Kidney (tissue), 14 donors: Measurements from ENCODE around the gene ANXA4. TPM values are rescaled to one million over a fixed set of nuclear protein-coding genes. Genes with fewer than 3 reads are reported as not detected.
"Not testable (repeated sequence)": the region's sequence is repeated elsewhere in the genome, so short reads cannot be mapped to it uniquely, and the experiment has no call there.

Experiments
- DNase-seq, 5 donors: peaks; one replicate each; pipeline ENCODE4 v3.0.0-alpha.2; 2013 to 2020
- FAIRE-seq: peaks from 2 replicates; lab custom pipeline; 2012; peaks lifted over from hg19 to GRCh38; lab: Jason Lieb, UNC
- H3K27ac ChIP-seq, 2 donors: one replicate each; pipeline ENCODE4 v1.7.0; 2013; ENCODE audit warnings: low read depth in 2 of 2, low read length in 2 of 2, inconsistent platforms in 1 of 2
- H3K27me3 ChIP-seq: one replicate; pipeline ENCODE4 v1.7.1; 2013; ENCODE audit warnings: low read length, inconsistent platforms; ENCODE audit not compliant: control insufficient read depth, insufficient read depth
- H3K36me3 ChIP-seq, 3 donors: one replicate each; pipeline versions ENCODE4 v1.7.0 to v1.7.1; 2013; ENCODE audit warnings: low read length in 3 of 3, control low read depth in 1 of 3, inconsistent platforms in 1 of 3; ENCODE audit not compliant: insufficient read depth in 3 of 3, control insufficient read depth in 2 of 3
- H3K4me1 ChIP-seq, 3 donors: one replicate each; pipeline versions ENCODE4 v1.7.0 to v1.7.1; 2013; ENCODE audit warnings: low read length in 3 of 3, inconsistent platforms in 1 of 3, low read depth in 1 of 3; ENCODE audit not compliant: control insufficient read depth in 2 of 3, insufficient read depth in 2 of 3
- H3K4me3 ChIP-seq, 3 donors: one replicate each; pipeline versions ENCODE4 v1.7.0 to v1.8.1; 2013; ENCODE audit warnings: low read length in 3 of 3, control low read depth in 1 of 3, inconsistent platforms in 1 of 3
- H3K9ac ChIP-seq, 3 donors: one replicate each; pipeline versions ENCODE4 v1.7.0 to v1.7.1; 2013; ENCODE audit warnings: low read length in 3 of 3, control low read depth in 1 of 3, inconsistent platforms in 1 of 3
- H3K9me3 ChIP-seq, 3 donors: one replicate each; pipeline versions ENCODE4 v1.7.0 to v1.7.1; 2013; ENCODE audit warnings: low read length in 3 of 3, control low read depth in 1 of 3, inconsistent platforms in 1 of 3; ENCODE audit not compliant: control insufficient read depth in 2 of 3, insufficient read depth in 1 of 3
- CTCF ChIP-seq: IDR thresholded peaks from 3 replicates; pipeline ENCODE4 v1.5.1; 2012; ENCODE audit warnings: mild to moderate bottlenecking, moderate library complexity, borderline replicate concordance; ENCODE audit not compliant: insufficient read depth; ENCODE audit errors: extremely low read depth
- intact Hi-C: fragments of 100-400 bp; cut with DNase I; formaldehyde crosslinking; loops from one replicate; pipeline ENCODE4 v1.11.1; 2022
- polyA plus RNA-seq: library from polyadenylated mRNA; stranded (reverse); fragments of 350-450 nt; fragmentation: Illumina TruSeq; extraction: RNeasy Lipid Tissue Mini Kit (QIAGEN cat#74804); gene quantifications from one replicate; pipeline ENCODE4 v1.2.3, GENCODE V29; 2014; ENCODE audit warnings: low read depth, low replicate concordance; ENCODE audit not compliant: insufficient read depth
- total RNA-seq: library from RNA; stranded (reverse); fragmentation: NEBNext Ultra II Directional; extraction: Animal tissue kit (Norgen Biotek cat#: 25700); gene quantifications from one replicate; pipeline ENCODE4 v1.2.1, GENCODE V29; 2021
- donor health status: control.
- donor health status: control.
- donor health status: control.
- donor health status: control.
- donor health status: control.
- donor health status: DM: yes; HTN: yes; CAD: no.
- donor health status: Normal renal cell carcinoma (clear cell type).

ANXA4 gene
- total and polyA plus RNA-seq, 2 donors from 2014 or later, result 168 to 287 TPM

DNA sequence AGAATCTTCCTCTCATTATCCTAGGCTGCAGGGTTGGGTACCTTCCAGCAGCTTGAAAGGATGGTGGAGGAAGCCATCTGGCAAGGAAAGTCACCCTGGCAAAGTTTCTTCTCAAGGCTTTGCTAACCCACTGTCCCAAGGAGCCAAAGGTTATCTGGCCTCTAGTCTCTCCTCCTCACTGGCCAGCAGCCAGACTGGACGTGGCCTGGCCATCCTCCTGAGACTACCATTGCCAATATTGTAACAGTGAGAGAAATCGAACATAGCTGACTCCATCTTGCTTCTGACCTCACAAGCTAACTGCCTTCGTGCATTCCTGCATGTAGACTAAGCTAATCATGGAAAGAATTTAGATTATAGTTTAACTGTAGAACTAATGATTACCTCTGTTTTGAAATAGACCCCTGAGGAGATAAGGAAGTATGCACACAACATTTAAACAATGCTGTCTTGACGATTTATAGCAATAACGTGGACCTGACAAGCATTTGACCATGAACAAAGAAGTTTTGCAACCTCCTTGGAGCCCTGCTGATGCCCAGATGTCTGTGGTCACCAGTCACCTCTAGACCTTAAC is 7.8 kb upstream of the ANXA4 start:
- peaks cover 0 to 29% (median 12%) of the 10 kb centered on the region in 3 donors for H3K4me1 ChIP-seq
- FAIRE-seq, result no peak
- no peak for TF ChIP-seq CTCF
- peak overlapping the region in 1 of 2 donors; percentile 80 for H3K27ac ChIP-seq
- no peaks in the 10 kb centered on the region for H3K9me3 ChIP-seq
- H3K27me3 ChIP-seq, result no peaks in the 10 kb centered on the region
- DNase-seq, result peak in 2 of 5 donors; percentile 51 to 54
- no peak overlapping the region for H3K9ac ChIP-seq
- no peak overlapping the region for H3K4me3 ChIP-seq
- H3K36me3 ChIP-seq, result no peaks in the 10 kb centered on the region
- intact Hi-C loops, result no loop called here

DNA sequence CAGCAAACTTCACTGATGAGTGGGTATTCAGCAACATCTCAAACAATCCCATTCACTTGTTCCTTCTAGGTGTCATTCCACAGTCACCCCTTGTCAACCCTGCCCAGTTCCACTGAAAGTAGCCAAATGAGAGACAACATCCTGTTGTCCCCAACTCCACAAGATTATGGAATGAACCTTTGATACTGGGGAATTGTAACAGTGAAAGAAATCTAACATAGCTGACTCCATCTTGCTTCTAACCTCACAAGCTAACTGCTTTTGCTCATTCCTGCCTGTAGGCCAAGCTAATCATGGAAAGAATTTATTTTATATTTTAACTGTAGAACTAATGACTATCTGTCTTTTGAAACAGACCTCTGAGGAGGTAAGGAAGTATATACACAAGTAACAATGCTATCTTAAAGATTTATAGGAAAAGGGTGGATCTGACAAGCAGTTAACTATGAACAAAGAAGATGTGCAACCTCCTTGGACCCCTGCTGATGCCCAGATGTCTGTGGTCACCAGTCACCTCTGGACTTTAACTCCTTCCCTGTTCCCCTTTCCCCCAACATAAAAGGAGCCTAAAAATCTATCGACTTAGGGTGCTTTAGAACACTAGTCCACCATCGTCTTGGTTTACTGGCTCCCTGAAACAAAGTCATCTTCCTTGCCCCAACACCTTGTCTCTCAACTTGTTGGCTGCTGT is 6.9 kb upstream of the ANXA4 start:
- H3K9ac ChIP-seq, result no peak overlapping the region
- H3K27ac ChIP-seq, result peak overlapping the region in 1 of 2 donors; percentile 19
- H3K4me1 ChIP-seq, result peaks cover 0 to 29% (median 12%) of the 10 kb centered on the region in 3 donors
- no peak for FAIRE-seq
- H3K9me3 ChIP-seq, result no peaks in the 10 kb centered on the region
- TF ChIP-seq CTCF, result no peak
- H3K27me3 ChIP-seq, result no peaks in the 10 kb centered on the region
- intact Hi-C loops, result no loop called here
- no peak overlapping the region for H3K4me3 ChIP-seq
- H3K36me3 ChIP-seq, result no peaks in the 10 kb centered on the region
- no peak for DNase-seq

GRCh38 chr2:69735686-69736085 is 6.2 kb upstream of the ANXA4 start:
- Histone ChIP-seq H3K9me3 (no peaks in the 10 kb centered on the region), H3K27me3 (no peaks in the 10 kb centered on the region), H3K4me3 (no peak overlapping the region), H3K36me3 (no peaks in the 10 kb centered on the region), H3K4me1 (peaks cover 0 to 29% (median 12%) of the 10 kb centered on the region in 3 donors), H3K27ac (peak overlapping the region in 1 of 2 donors; percentile 47), H3K9ac (no peak overlapping the region)
- intact Hi-C loops, result no loop called here
- no peak for FAIRE-seq
- no peak for TF ChIP-seq CTCF
- DNase-seq, result no peak

DNA sequence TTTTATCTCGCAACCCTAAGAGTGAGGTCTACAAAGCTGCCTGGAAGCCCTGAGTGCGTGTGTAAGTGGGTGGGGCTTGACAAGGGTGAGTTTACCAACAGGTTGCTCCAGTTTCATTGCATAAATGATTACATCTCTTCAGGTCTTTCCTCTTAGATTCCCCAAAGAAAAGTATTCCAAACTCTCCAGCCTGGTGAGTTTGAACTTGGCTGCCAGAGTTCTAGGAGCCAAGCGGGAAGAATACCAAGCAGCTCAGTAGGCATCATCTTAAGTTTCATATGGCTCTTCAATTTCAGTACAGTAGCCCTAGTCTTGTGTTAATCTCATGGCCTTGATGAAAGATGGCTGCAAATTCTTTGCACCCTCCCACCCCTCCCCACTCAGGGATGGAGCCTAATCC is 3.8 kb upstream of the ANXA4 start:
- H3K4me1 ChIP-seq, result peaks cover 0 to 29% (median 17%) of the 10 kb centered on the region in 3 donors
- H3K36me3 ChIP-seq, H3K27me3 ChIP-seq, H3K27ac ChIP-seq, H3K9me3 ChIP-seq, DNase-seq, FAIRE-seq, H3K4me3 ChIP-seq, intact Hi-C loops, H3K9ac ChIP-seq: not testable (repeated sequence)
